Adipocyte (in vitro differentiated cells): ENCODE measurements around the gene ZNF22.
"Not testable (repeated sequence)": the region's sequence is repeated elsewhere in the genome, so short reads cannot be mapped to it uniquely, and the experiment has no call there.

Experiments used
- DNase-seq: peaks from one replicate; pipeline ENCODE4 v3.0.0-alpha.2; 2015; ENCODE audit warnings: low read depth
- H3K27me3 ChIP-seq: replicated peaks from 2 replicates; pipeline ENCODE4 v1.7.0; 2013; ENCODE audit warnings: mild to moderate bottlenecking, low read length, moderate library complexity; ENCODE audit not compliant: control insufficient read depth, insufficient read depth
- H3K36me3 ChIP-seq: 2 replicates; pipeline ENCODE4 v1.7.0; 2013; ENCODE audit warnings: low read length, mild to moderate bottlenecking, moderate library complexity; ENCODE audit not compliant: control insufficient read depth, insufficient read depth, severe bottlenecking
- H3K4me1 ChIP-seq: 2 replicates; pipeline ENCODE4 v1.7.0; 2013; ENCODE audit warnings: mild to moderate bottlenecking, low read length, moderate library complexity; ENCODE audit not compliant: control insufficient read depth, insufficient read depth
- H3K4me3 ChIP-seq: 2 replicates; pipeline ENCODE4 v1.7.0; 2013; ENCODE audit warnings: mild to moderate bottlenecking, low read length, moderate library complexity
- H3K9ac ChIP-seq: 2 replicates; pipeline ENCODE4 v1.7.0; 2013; ENCODE audit warnings: mild to moderate bottlenecking, low read length, moderate library complexity
- H3K9me3 ChIP-seq: 2 replicates; pipeline ENCODE4 v1.7.0; 2013; ENCODE audit warnings: mild to moderate bottlenecking, low read length, moderate library complexity; ENCODE audit not compliant: control insufficient read depth

ZNF22 gene

GRCh38 chr10:45006276-45007030 lies 5.7 kb downstream of the ZNF22 start:
- Histone ChIP-seq H3K4me3 (no peak overlapping the region), H3K4me1 (peaks cover 10% of the 10 kb centered on the region), H3K36me3 (peaks cover 22% of the 10 kb centered on the region), H3K27me3 (no peaks in the 10 kb centered on the region), H3K9me3 (peaks cover 11% of the 10 kb centered on the region), H3K9ac (no peak overlapping the region)
- no peak for DNase-seq

GRCh38 chr10:45008524-45009161 lies 7.9 kb downstream of the ZNF22 start:
- H3K9ac ChIP-seq, result peak overlapping the region; percentile 26
- H3K4me1 ChIP-seq, result peaks cover 4% of the 10 kb centered on the region
- H3K27me3 ChIP-seq, result no peaks in the 10 kb centered on the region
- peaks cover 17% of the 10 kb centered on the region for H3K36me3 ChIP-seq
- H3K4me3 ChIP-seq, result peak overlapping the region; percentile 30
- peaks cover 6% of the 10 kb centered on the region for H3K9me3 ChIP-seq
- peak; percentile 95 for DNase-seq

- not testable (repeated sequence) for H3K9ac ChIP-seq, H3K27me3 ChIP-seq, H3K36me3 ChIP-seq, H3K4me1 ChIP-seq, H3K4me3 ChIP-seq, DNase-seq, H3K9me3 ChIP-seq
Measured at GRCh38 chr10:45014557-45014956, 13.8 kb downstream of the ZNF22 start.

- DNase-seq, result no peak
- Histone ChIP-seq H3K4me3 (no peak overlapping the region), H3K9me3 (no peaks in the 10 kb centered on the region), H3K9ac (no peak overlapping the region), H3K36me3 (no peaks in the 10 kb centered on the region), H3K4me1 (no peaks in the 10 kb centered on the region), H3K27me3 (no peaks in the 10 kb centered on the region)
Measured at GRCh38 chr10:45015590-45015989, 14.9 kb downstream of the ZNF22 start.

DNA sequence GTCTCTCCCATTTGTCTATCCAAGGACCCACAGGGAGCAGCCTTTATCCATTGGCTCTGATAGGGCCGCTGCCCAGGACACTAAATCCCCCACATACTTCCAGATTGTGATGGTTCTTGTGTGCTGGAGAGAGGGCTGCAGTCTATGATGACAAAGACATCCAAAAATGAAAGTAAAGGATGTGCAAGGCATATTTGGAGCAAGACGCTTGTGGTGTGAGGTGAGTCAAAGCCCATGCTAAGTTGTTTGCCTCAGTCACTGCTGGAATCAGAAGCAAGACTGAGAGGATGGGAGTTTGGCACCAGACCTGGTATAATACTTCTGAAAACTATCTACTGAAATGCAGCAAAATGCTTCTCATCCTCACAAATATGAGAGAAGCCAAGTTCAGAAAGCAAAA lies 22.7 kb downstream of the ZNF22 start:
- no peak for DNase-seq
- peaks cover under 1% of the 10 kb centered on the region for H3K9me3 ChIP-seq
- H3K36me3 ChIP-seq, result no peaks in the 10 kb centered on the region
- H3K9ac ChIP-seq, result no peak overlapping the region
- H3K4me1 ChIP-seq, result no peaks in the 10 kb centered on the region
- H3K27me3 ChIP-seq, result no peaks in the 10 kb centered on the region
- H3K4me3 ChIP-seq, result no peak overlapping the region

- Histone ChIP-seq H3K4me3 (no peak overlapping the region), H3K36me3 (no peaks in the 10 kb centered on the region), H3K4me1 (peaks cover 3% of the 10 kb centered on the region), H3K9ac (no peak overlapping the region), H3K27me3 (no peaks in the 10 kb centered on the region), H3K9me3 (peaks cover 9% of the 10 kb centered on the region)
- DNase-seq, result no peak
Measured at GRCh38 chr10:45034301-45034700, 33.6 kb downstream of the ZNF22 start.

DNA sequence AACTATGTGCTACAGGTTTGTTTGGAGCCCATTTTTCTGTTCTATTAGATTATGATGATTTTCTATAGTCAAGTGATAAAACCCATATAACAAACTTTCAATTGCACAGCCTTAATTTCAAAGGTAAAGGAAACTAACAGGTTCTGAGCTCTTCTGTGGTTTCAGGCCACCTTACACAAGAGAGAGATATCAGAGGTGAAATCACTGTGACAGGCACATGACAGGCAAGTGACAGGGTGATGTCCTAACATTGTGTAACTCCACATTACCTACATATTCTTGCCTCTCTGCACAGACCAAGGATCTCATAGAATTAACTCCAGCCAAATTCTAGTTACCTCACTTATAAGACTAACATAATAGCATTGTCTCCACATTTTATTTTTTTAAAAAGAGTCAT lies 35.0 kb downstream of the ZNF22 start:
- Histone ChIP-seq H3K9ac (no peak overlapping the region), H3K4me1 (peaks cover 3% of the 10 kb centered on the region), H3K4me3 (no peak overlapping the region), H3K9me3 (no peaks in the 10 kb centered on the region), H3K27me3 (no peaks in the 10 kb centered on the region), H3K36me3 (no peaks in the 10 kb centered on the region)
- DNase-seq, result no peak

- H3K36me3 ChIP-seq, result no peaks in the 10 kb centered on the region
- no peak overlapping the region for H3K4me3 ChIP-seq
- H3K9me3 ChIP-seq, result no peaks in the 10 kb centered on the region
- H3K27me3 ChIP-seq, result no peaks in the 10 kb centered on the region
- no peaks in the 10 kb centered on the region for H3K4me1 ChIP-seq
- peak; percentile 9 for DNase-seq
- H3K9ac ChIP-seq, result no peak overlapping the region
Measured at GRCh38 chr10:45040921-45041542, 40.3 kb downstream of the ZNF22 start.

DNA sequence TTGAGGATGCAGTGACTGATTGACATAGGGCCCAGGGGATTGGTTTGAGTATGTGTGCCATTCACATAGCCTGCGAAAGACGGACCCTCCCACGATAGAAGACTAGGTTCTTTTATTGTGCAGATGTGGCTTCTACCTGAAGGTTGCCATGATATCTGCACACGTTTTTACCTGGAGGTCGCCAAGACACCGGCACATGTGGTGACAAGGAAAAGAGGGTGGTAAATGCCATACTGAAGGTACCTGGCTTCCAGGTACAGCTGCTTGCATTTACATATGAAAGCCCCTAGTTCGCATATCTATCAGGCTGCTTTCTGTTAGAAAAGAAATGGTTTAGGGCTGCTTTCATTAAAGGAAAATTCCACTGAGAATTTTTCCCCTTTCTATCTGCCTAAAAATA lies 43.6 kb downstream of the ZNF22 start:
- DNase-seq, result no peak
- Histone ChIP-seq H3K4me3 (no peak overlapping the region), H3K4me1 (no peaks in the 10 kb centered on the region), H3K9me3 (no peaks in the 10 kb centered on the region), H3K27me3 (no peaks in the 10 kb centered on the region), H3K36me3 (no peaks in the 10 kb centered on the region), H3K9ac (no peak overlapping the region)

- Histone ChIP-seq H3K4me1 (no peaks in the 10 kb centered on the region), H3K36me3 (no peaks in the 10 kb centered on the region), H3K27me3 (no peaks in the 10 kb centered on the region), H3K9me3 (no peaks in the 10 kb centered on the region), H3K9ac (no peak overlapping the region), H3K4me3 (no peak overlapping the region)
- no peak for DNase-seq
Measured at GRCh38 chr10:45050551-45051235, 50.0 kb downstream of the ZNF22 start.

DNA sequence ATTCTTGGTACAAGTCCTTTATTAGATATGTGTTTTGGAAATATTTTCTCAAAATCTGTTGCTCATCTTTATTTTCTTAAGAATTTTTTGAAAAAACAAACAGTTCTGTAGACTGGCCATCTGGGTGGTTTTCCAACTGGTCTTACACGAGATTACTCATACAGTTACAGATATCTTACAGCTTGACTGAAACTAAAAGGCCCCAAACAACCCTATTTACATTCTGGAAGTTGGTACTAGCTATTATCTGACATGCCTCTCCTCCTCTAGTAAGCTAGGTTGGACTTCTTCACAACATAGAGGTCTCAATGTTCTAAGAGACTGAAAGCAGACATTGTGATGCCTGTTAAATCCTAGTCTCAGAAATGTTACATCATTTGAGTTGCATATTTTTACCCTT lies 52.0 kb downstream of the ZNF22 start:
- peak; percentile 0 for DNase-seq

More for the DNA sequence above, 52.0 kb downstream of the ZNF22 start:
- H3K9me3 ChIP-seq, result no peaks in the 10 kb centered on the region
- no peak overlapping the region for H3K4me3 ChIP-seq
- no peak overlapping the region for H3K9ac ChIP-seq
- H3K27me3 ChIP-seq, result no peaks in the 10 kb centered on the region
- H3K4me1 ChIP-seq, result no peaks in the 10 kb centered on the region
- H3K36me3 ChIP-seq, result no peaks in the 10 kb centered on the region
